ENCODE results near the gene SCUBE1.

SCUBE1 gene

GRCh38 chr22:43225609-43226008, 117.6 kb downstream of the SCUBE1 start:
- DNase-seq (ENCODE audit: low read depth) = no peak
- H3K4me3 ChIP-seq (ENCODE audit: low read depth, low read length) = no peak overlapping the region
- no peak for TF ChIP-seq POLR2A (IDR thresholded peaks at IDR 0.05; ENCODE audit: extremely low read depth, insufficient read length)
- TF ChIP-seq CTCF (IDR thresholded peaks at IDR 0.05; ENCODE audit: low read depth, low read length) = no peak
- no peak for TF ChIP-seq MYC (IDR thresholded peaks at IDR 0.05; ENCODE audit: low read depth, low read length)
- TF ChIP-seq MAX (IDR thresholded peaks at IDR 0.05; ENCODE audit: low read depth, low read length) = no peak

- no peak overlapping the region for H3K4me3 ChIP-seq (ENCODE audit: low read depth, low read length)
- no peak for TF ChIP-seq CTCF (IDR thresholded peaks at IDR 0.05; ENCODE audit: low read depth, low read length)
- TF ChIP-seq MAX (IDR thresholded peaks at IDR 0.05; ENCODE audit: low read depth, low read length) = no peak
- no peak for TF ChIP-seq POLR2A (IDR thresholded peaks at IDR 0.05; ENCODE audit: extremely low read depth, insufficient read length)
- no peak for TF ChIP-seq MYC (IDR thresholded peaks at IDR 0.05; ENCODE audit: low read depth, low read length)
- no peak for DNase-seq (ENCODE audit: low read depth)
Observed at GRCh38 chr22:43222987-43223386, 120.2 kb downstream of the SCUBE1 start.

- no peak for DNase-seq (ENCODE audit: low read depth)
- TF ChIP-seq CTCF (IDR thresholded peaks at IDR 0.05; ENCODE audit: low read depth, low read length) (no peak), MAX (IDR thresholded peaks at IDR 0.05; ENCODE audit: low read depth, low read length) (no peak), POLR2A (IDR thresholded peaks at IDR 0.05; ENCODE audit: extremely low read depth, insufficient read length) (no peak), MYC (IDR thresholded peaks at IDR 0.05; ENCODE audit: low read depth, low read length) (no peak)
- H3K4me3 ChIP-seq (ENCODE audit: low read depth, low read length) = no peak overlapping the region
Observed at GRCh38 chr22:43222262-43222661, 120.9 kb downstream of the SCUBE1 start.

- no peak for DNase-seq (ENCODE audit: low read depth)
- no peak for TF ChIP-seq POLR2A (IDR thresholded peaks at IDR 0.05; ENCODE audit: extremely low read depth, insufficient read length)
- TF ChIP-seq CTCF (IDR thresholded peaks at IDR 0.05; ENCODE audit: low read depth, low read length) = no peak
- TF ChIP-seq MYC (IDR thresholded peaks at IDR 0.05; ENCODE audit: low read depth, low read length) = no peak
- no peak for TF ChIP-seq MAX (IDR thresholded peaks at IDR 0.05; ENCODE audit: low read depth, low read length)
- H3K4me3 ChIP-seq (ENCODE audit: low read depth, low read length) = no peak overlapping the region
Observed at GRCh38 chr22:43220625-43221380, 122.4 kb downstream of the SCUBE1 start.

GRCh38 chr22:43218786-43219185, 124.4 kb downstream of the SCUBE1 start:
- TF ChIP-seq CTCF (IDR thresholded peaks at IDR 0.05; ENCODE audit: low read depth, low read length) (no peak), POLR2A (IDR thresholded peaks at IDR 0.05; ENCODE audit: extremely low read depth, insufficient read length) (no peak), MAX (IDR thresholded peaks at IDR 0.05; ENCODE audit: low read depth, low read length) (no peak), MYC (IDR thresholded peaks at IDR 0.05; ENCODE audit: low read depth, low read length) (no peak)
- no peak for DNase-seq (ENCODE audit: low read depth)
- H3K4me3 ChIP-seq (ENCODE audit: low read depth, low read length) = no peak overlapping the region
